Measurements from ENCODE around the gene EXOSC7. TPM values are rescaled to one million over a fixed set of nuclear protein-coding genes. Genes with fewer than 3 reads are reported as not detected.

EXOSC7 gene
- total RNA-seq, 6 donors from 2014 or later, result 35.8 to 55.5 (median 41.1) TPM

- H3K4me1 ChIP-seq, result peaks cover 24 to 44% (median 28%) of the 10 kb centered on the region in 4 donors
- H3K27me3 ChIP-seq, result no peaks in the 10 kb centered on the region
- TF ChIP-seq POLR2AphosphoS5 (IDR thresholded peaks at IDR 0.05) (no peak), CTCF (IDR thresholded peaks at IDR 0.05) (no peak), EP300 (IDR thresholded peaks at IDR 0.05) (no peak), POLR2A (IDR thresholded peaks at IDR 0.05) (no peak)
- H3K4me3 ChIP-seq, result no peak overlapping the region
- DNase-seq (no peak), ATAC-seq (ENCODE audit: low FRiP score in 2 of 2) (no peak)
- peak overlapping the region in 1 of 4 donors; percentile 30 for H3K27ac ChIP-seq
- WGBS, 2 donors, result 60 to 74% methylated on average over 3 of the region's 3 CpGs
- no peaks in the 10 kb centered on the region for H3K36me3 ChIP-seq
- H3K9me3 ChIP-seq, result no peaks in the 10 kb centered on the region
Observed at GRCh38 chr3:45023675-45024074, 47.6 kb downstream of the EXOSC7 start.

GRCh38 chr3:45024542-45025255, 48.7 kb downstream of the EXOSC7 start:
- Histone ChIP-seq H3K9me3 (no peaks in the 10 kb centered on the region), H3K4me1 (peaks cover 24 to 49% (median 28%) of the 10 kb centered on the region in 4 donors), H3K36me3 (no peaks in the 10 kb centered on the region), H3K27ac (peak overlapping the region; percentile 57 to 86 (median 73)), H3K4me3 (no peak overlapping the region), H3K27me3 (no peaks in the 10 kb centered on the region)
- WGBS, 2 donors, result 26 to 33% methylated on average over 5 to 6 of the region's 6 CpGs
- DNase-seq (no peak), ATAC-seq (ENCODE audit: low FRiP score in 2 of 2) (no peak)
- no peak for TF ChIP-seq POLR2AphosphoS5 (IDR thresholded peaks at IDR 0.05)
- no peak for TF ChIP-seq CTCF (IDR thresholded peaks at IDR 0.05)
- peak in 1 of 4 donors; percentile 29 for TF ChIP-seq EP300 (IDR thresholded peaks at IDR 0.05)
- no peak for TF ChIP-seq POLR2A (IDR thresholded peaks at IDR 0.05)

GRCh38 chr3:45026038-45026437, 50.0 kb downstream of the EXOSC7 start, which contains the start of gene CLEC3B:
CLEC3B (plus strand) TSS chr3:45026303; CDS start chr3:45026363, 60 bp downstream.
- Histone ChIP-seq H3K27me3 (no peaks in the 10 kb centered on the region), H3K4me3 (peak within 1 kb of the TSS in 3 of 4 donors; percentile 42 to 52 (median 48)), H3K4me1 (peaks cover 32 to 60% (median 36%) of the 10 kb centered on the region in 4 donors), H3K27ac (peak within 1 kb of the TSS; percentile 57 to 86 (median 73)), H3K9me3 (no peaks in the 10 kb centered on the region), H3K36me3 (no peaks in the 10 kb centered on the region)
- WGBS, 2 donors, result 13 to 14% methylated on average over 10 to 13 of the region's 13 CpGs
- peak in 1 of 4 donors; percentile 47 for TF ChIP-seq POLR2A (IDR thresholded peaks at IDR 0.05)
- no peak for TF ChIP-seq EP300 (IDR thresholded peaks at IDR 0.05)
- TF ChIP-seq CTCF (IDR thresholded peaks at IDR 0.05), result no peak
- TF ChIP-seq POLR2AphosphoS5 (IDR thresholded peaks at IDR 0.05), result peak; percentile 46 to 59
- peak; percentile 39 to 74 for DNase-seq
- ATAC-seq (ENCODE audit: low FRiP score in 2 of 2), result peak; percentile 38 to 67

- H3K27me3 ChIP-seq, result no peaks in the 10 kb centered on the region
- peak overlapping the region in 3 of 4 donors; percentile 42 to 52 (median 48) for H3K4me3 ChIP-seq
- H3K9me3 ChIP-seq, result no peaks in the 10 kb centered on the region
- peaks cover 0 to 7% (median 0%) of the 10 kb centered on the region in 4 donors for H3K36me3 ChIP-seq
- 26 to 42% methylated on average over 4 of the region's 4 CpGs for WGBS, 2 donors
- peak overlapping the region in 3 of 4 donors; percentile 67 to 86 (median 79) for H3K27ac ChIP-seq
- peaks cover 29 to 53% (median 35%) of the 10 kb centered on the region in 4 donors for H3K4me1 ChIP-seq
- TF ChIP-seq POLR2AphosphoS5 (IDR thresholded peaks at IDR 0.05) (peak in 1 of 2 donors; percentile 9), CTCF (IDR thresholded peaks at IDR 0.05) (no peak)
- ATAC-seq (ENCODE audit: low FRiP score in 2 of 2), result peak; percentile 59 to 79
- no peak for DNase-seq
Observed at GRCh38 chr3:45026957-45027356, 50.9 kb downstream of the EXOSC7 start.
